Kidney (tissue), 14 donors: Measurements from ENCODE around the gene MRPL32. TPM values are rescaled to one million over a fixed set of nuclear protein-coding genes. Genes with fewer than 3 reads are reported as not detected.

Source experiments
- DNase-seq, 5 donors: peaks; one replicate each; pipeline ENCODE4 v3.0.0-alpha.2; 2013 to 2020
- FAIRE-seq: peaks from 2 replicates; lab custom pipeline; 2012; peaks lifted over from hg19 to GRCh38; lab: Jason Lieb, UNC
- H3K27ac ChIP-seq, 2 donors: one replicate each; pipeline ENCODE4 v1.7.0; 2013; ENCODE audit warnings: low read depth in 2 of 2, low read length in 2 of 2, inconsistent platforms in 1 of 2
- H3K27me3 ChIP-seq: one replicate; pipeline ENCODE4 v1.7.1; 2013; ENCODE audit warnings: low read length, inconsistent platforms; ENCODE audit not compliant: control insufficient read depth, insufficient read depth
- H3K36me3 ChIP-seq, 3 donors: one replicate each; pipeline versions ENCODE4 v1.7.0 to v1.7.1; 2013; ENCODE audit warnings: low read length in 3 of 3, control low read depth in 1 of 3, inconsistent platforms in 1 of 3; ENCODE audit not compliant: insufficient read depth in 3 of 3, control insufficient read depth in 2 of 3
- H3K4me1 ChIP-seq, 3 donors: one replicate each; pipeline versions ENCODE4 v1.7.0 to v1.7.1; 2013; ENCODE audit warnings: low read length in 3 of 3, inconsistent platforms in 1 of 3, low read depth in 1 of 3; ENCODE audit not compliant: control insufficient read depth in 2 of 3, insufficient read depth in 2 of 3
- H3K4me3 ChIP-seq, 3 donors: one replicate each; pipeline versions ENCODE4 v1.7.0 to v1.8.1; 2013; ENCODE audit warnings: low read length in 3 of 3, control low read depth in 1 of 3, inconsistent platforms in 1 of 3
- H3K9ac ChIP-seq, 3 donors: one replicate each; pipeline versions ENCODE4 v1.7.0 to v1.7.1; 2013; ENCODE audit warnings: low read length in 3 of 3, control low read depth in 1 of 3, inconsistent platforms in 1 of 3
- H3K9me3 ChIP-seq, 3 donors: one replicate each; pipeline versions ENCODE4 v1.7.0 to v1.7.1; 2013; ENCODE audit warnings: low read length in 3 of 3, control low read depth in 1 of 3, inconsistent platforms in 1 of 3; ENCODE audit not compliant: control insufficient read depth in 2 of 3, insufficient read depth in 1 of 3
- CTCF ChIP-seq: IDR thresholded peaks from 3 replicates; pipeline ENCODE4 v1.5.1; 2012; ENCODE audit warnings: mild to moderate bottlenecking, moderate library complexity, borderline replicate concordance; ENCODE audit not compliant: insufficient read depth; ENCODE audit errors: extremely low read depth
- intact Hi-C: fragments of 100-400 bp; cut with DNase I; formaldehyde crosslinking; loops from one replicate; pipeline ENCODE4 v1.11.1; 2022
- polyA plus RNA-seq: library from polyadenylated mRNA; stranded (reverse); fragments of 350-450 nt; fragmentation: Illumina TruSeq; extraction: RNeasy Lipid Tissue Mini Kit (QIAGEN cat#74804); gene quantifications from one replicate; pipeline ENCODE4 v1.2.3, GENCODE V29; 2014; ENCODE audit warnings: low read depth, low replicate concordance; ENCODE audit not compliant: insufficient read depth
- total RNA-seq: library from RNA; stranded (reverse); fragmentation: NEBNext Ultra II Directional; extraction: Animal tissue kit (Norgen Biotek cat#: 25700); gene quantifications from one replicate; pipeline ENCODE4 v1.2.1, GENCODE V29; 2021
- donor health status: control.
- donor health status: control.
- donor health status: control.
- donor health status: control.
- donor health status: control.
- donor health status: DM: yes; HTN: yes; CAD: no.
- donor health status: Normal renal cell carcinoma (clear cell type).

MRPL32 gene
- total and polyA plus RNA-seq, 2 donors from 2014 or later, result 45.8 to 101 TPM

GRCh38 chr7:42935861-42936260 lies 3.7 kb downstream of the MRPL32 start:
- DNase-seq, result no peak
- TF ChIP-seq CTCF, result no peak
- H3K36me3 ChIP-seq, result peaks cover 14 to 16% (median 15%) of the 10 kb centered on the region in 3 donors
- no peak overlapping the region for H3K4me3 ChIP-seq
- no peak overlapping the region for H3K27ac ChIP-seq
- peaks cover 3 to 7% (median 5%) of the 10 kb centered on the region in 3 donors for H3K4me1 ChIP-seq
- intact Hi-C loops, result no loop called here
- H3K27me3 ChIP-seq, result no peaks in the 10 kb centered on the region
- no peak for FAIRE-seq
- H3K9ac ChIP-seq, result no peak overlapping the region
- H3K9me3 ChIP-seq, result no peaks in the 10 kb centered on the region

GRCh38 chr7:42939457-42940240 lies 7.5 kb downstream of the MRPL32 start:
- H3K9ac ChIP-seq, result no peak overlapping the region
- intact Hi-C loops, result loop anchor here (10.0 kb wide), 1 partner anchor 315 kb away; no protein-coding TSS in a partner anchor
- peaks cover 14 to 16% (median 15%) of the 10 kb centered on the region in 3 donors for H3K36me3 ChIP-seq
- H3K9me3 ChIP-seq, result no peaks in the 10 kb centered on the region
- H3K4me1 ChIP-seq, result no peaks in the 10 kb centered on the region
- no peak for TF ChIP-seq CTCF
- H3K4me3 ChIP-seq, result no peak overlapping the region
- H3K27ac ChIP-seq, result no peak overlapping the region
- FAIRE-seq (no peak), DNase-seq (no peak)
- no peaks in the 10 kb centered on the region for H3K27me3 ChIP-seq

GRCh38 chr7:42940985-42941847 lies 9.0 kb downstream of the MRPL32 start:
- intact Hi-C loops, result loop anchor here (10.0 kb wide), 1 partner anchor 314 kb away; no protein-coding TSS in a partner anchor
- Histone ChIP-seq H3K36me3 (peaks cover 2 to 11% (median 6%) of the 10 kb centered on the region in 3 donors), H3K27ac (no peak overlapping the region), H3K9me3 (no peaks in the 10 kb centered on the region), H3K9ac (no peak overlapping the region), H3K4me3 (no peak overlapping the region), H3K27me3 (no peaks in the 10 kb centered on the region), H3K4me1 (no peaks in the 10 kb centered on the region)
- TF ChIP-seq CTCF, result peak; percentile 94
- FAIRE-seq, result no peak
- DNase-seq, result peak; percentile 86 to 92 (median 86)
